ENCODE measurements around the gene BMP4. TPM values are rescaled to one million over a fixed set of nuclear protein-coding genes. Genes with fewer than 3 reads are reported as not detected.

The BMP4 gene
- total and polyA plus RNA-seq, 2 of the 13 experiments (the other 11 are each of a cell fraction or from before 2014, with no cell fraction given): 56.4 to 169 TPM

DNA sequence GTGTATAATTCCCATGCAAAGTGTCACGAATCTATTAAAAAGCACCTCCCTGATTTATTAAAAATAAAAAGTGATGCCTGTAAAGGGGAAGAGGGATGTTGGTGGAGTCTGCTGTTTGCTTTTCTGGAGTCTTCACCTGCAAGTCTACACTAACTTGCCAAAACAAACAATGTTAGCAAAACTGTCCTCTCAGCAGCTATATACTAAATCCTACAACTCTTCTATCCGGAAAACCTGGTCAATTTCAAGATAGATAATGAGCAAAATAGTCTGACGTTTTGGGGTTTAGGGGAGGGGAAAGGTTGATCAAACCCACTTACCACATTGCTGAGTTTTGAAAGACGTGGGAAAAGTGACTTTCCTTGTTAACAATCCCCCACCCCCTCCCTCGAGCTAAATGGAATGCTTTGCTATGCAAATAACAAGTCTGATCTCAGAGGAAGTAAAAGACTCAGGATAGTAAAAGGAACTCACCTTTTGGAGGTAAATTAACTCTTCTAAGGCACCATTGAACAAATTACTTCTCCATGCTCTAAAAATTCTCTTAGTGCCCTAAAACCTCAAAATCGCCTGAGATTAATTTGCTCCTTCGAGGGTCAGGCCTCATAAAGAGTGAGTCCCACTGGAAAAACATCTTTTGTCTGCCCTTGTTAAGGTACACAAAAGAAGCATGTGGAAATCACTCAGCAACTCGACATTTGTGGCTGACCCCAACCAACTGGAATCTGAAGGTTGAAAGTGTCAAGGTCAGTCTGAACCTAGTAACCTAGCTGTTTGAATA is 13.5 kb downstream of the BMP4 start (continued):
- TF ChIP-seq, protein P1, sequence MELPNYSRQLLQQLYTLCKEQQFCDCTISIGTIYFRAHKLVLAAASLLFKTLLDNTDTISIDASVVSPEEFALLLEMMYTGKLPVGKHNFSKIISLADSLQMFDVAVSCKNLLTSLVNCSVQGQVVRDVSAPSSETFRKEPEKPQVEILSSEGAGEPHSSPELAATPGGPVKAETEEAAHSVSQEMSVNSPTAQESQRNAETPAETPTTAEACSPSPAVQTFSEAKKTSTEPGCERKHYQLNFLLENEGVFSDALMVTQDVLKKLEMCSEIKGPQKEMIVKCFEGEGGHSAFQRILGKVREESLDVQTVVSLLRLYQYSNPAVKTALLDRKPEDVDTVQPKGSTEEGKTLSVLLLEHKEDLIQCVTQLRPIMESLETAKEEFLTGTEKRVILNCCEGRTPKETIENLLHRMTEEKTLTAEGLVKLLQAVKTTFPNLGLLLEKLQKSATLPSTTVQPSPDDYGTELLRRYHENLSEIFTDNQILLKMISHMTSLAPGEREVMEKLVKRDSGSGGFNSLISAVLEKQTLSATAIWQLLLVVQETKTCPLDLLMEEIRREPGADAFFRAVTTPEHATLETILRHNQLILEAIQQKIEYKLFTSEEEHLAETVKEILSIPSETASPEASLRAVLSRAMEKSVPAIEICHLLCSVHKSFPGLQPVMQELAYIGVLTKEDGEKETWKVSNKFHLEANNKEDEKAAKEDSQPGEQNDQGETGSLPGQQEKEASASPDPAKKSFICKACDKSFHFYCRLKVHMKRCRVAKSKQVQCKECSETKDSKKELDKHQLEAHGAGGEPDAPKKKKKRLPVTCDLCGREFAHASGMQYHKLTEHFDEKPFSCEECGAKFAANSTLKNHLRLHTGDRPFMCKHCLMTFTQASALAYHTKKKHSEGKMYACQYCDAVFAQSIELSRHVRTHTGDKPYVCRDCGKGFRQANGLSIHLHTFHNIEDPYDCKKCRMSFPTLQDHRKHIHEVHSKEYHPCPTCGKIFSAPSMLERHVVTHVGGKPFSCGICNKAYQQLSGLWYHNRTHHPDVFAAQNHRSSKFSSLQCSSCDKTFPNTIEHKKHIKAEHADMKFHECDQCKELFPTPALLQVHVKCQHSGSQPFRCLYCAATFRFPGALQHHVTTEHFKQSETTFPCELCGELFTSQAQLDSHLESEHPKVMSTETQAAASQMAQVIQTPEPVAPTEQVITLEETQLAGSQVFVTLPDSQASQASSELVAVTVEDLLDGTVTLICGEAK (IDR thresholded peaks at IDR 0.05): no peak
- TF ChIP-seq, protein P1 (CRISPR knock-in tag; IDR thresholded peaks at IDR 0.05): no peak
- 0 out of 2 replicates have a peak, but pooled peaks have one; percentile 39 for TF ChIP-seq ZNF772 (CRISPR knock-in tag; IDR thresholded peaks at IDR 0.05)
- TF ChIP-seq MAZ (IDR thresholded peaks at IDR 0.05; ENCODE audit: borderline replicate concordance, low read depth, low read length): 0 out of 2 replicates have a peak, but pooled peaks have one; percentile 4
- 0 out of 2 replicates have a peak, but pooled peaks have one; percentile 7 for TF ChIP-seq MAZ (CRISPR knock-in tag; IDR thresholded peaks at IDR 0.05; ENCODE audit: low read depth)
- peak; percentile 81 for TF ChIP-seq TBX2 (CRISPR knock-in tag; IDR thresholded peaks at IDR 0.05; ENCODE audit: borderline replicate concordance)
- TF ChIP-seq ZNF3 (CRISPR knock-in tag; IDR thresholded peaks at IDR 0.05): no peak
- peak; percentile 58; the same call in 1 of the 2 replicates for TF ChIP-seq GFI1 (CRISPR knock-in tag; IDR thresholded peaks at IDR 0.05; ENCODE audit: borderline replicate concordance)
- TF ChIP-seq KLF9 (CRISPR knock-in tag; IDR thresholded peaks at IDR 0.05; ENCODE audit: low read depth): no peak
- no peak for TF ChIP-seq SOX6 (IDR thresholded peaks at IDR 0.05)
- peak; percentile 96 for TF ChIP-seq SOX6 (CRISPR knock-in tag; IDR thresholded peaks at IDR 0.05)
- TF ChIP-seq ZNF720 (CRISPR knock-in tag; IDR thresholded peaks at IDR 0.05): no peak
- TF ChIP-seq MIXL1 (CRISPR knock-in tag; IDR thresholded peaks at IDR 0.05): peak; percentile 62; the same call in 1 of the 2 replicates
- TF ChIP-seq, protein P2, sequence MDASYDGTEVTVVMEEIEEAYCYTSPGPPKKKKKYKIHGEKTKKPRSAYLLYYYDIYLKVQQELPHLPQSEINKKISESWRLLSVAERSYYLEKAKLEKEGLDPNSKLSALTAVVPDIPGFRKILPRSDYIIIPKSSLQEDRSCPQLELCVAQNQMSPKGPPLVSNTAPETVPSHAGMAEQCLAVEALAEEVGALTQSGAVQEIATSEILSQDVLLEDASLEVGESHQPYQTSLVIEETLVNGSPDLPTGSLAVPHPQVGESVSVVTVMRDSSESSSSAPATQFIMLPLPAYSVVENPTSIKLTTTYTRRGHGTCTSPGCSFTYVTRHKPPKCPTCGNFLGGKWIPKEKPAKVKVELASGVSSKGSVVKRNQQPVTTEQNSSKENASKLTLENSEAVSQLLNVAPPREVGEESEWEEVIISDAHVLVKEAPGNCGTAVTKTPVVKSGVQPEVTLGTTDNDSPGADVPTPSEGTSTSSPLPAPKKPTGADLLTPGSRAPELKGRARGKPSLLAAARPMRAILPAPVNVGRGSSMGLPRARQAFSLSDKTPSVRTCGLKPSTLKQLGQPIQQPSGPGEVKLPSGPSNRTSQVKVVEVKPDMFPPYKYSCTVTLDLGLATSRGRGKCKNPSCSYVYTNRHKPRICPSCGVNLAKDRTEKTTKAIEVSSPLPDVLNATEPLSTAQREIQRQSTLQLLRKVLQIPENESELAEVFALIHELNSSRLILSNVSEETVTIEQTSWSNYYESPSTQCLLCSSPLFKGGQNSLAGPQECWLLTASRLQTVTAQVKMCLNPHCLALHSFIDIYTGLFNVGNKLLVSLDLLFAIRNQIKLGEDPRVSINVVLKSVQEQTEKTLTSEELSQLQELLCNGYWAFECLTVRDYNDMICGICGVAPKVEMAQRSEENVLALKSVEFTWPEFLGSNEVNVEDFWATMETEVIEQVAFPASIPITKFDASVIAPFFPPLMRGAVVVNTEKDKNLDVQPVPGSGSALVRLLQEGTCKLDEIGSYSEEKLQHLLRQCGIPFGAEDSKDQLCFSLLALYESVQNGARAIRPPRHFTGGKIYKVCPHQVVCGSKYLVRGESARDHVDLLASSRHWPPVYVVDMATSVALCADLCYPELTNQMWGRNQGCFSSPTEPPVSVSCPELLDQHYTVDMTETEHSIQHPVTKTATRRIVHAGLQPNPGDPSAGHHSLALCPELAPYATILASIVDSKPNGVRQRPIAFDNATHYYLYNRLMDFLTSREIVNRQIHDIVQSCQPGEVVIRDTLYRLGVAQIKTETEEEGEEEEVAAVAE (CRISPR knock-in tag; IDR thresholded peaks at IDR 0.05; ENCODE audit: borderline replicate concordance): 0 out of 2 replicates have a peak, but pooled peaks have one; percentile 38
- 0 out of 2 replicates have a peak, but pooled peaks have one; percentile 21 for TF ChIP-seq NFKBIZ (CRISPR knock-in tag; IDR thresholded peaks at IDR 0.05)

Data from HepG2 (cell line).